AML-193 (cell line): ENCODE measurements around the gene NEDD4.
"Not testable (repeated sequence)": the region's sequence is repeated elsewhere in the genome, so short reads cannot be mapped to it uniquely, and the experiment has no call there.

Experiments used
- DNase-seq, 2 experiments: peaks; one replicate each; lab custom pipeline; 2025; lab: John Stamatoyannopoulos, UW

NEDD4 gene

GRCh38 chr15:55824857-55825613 lies 168.4 kb downstream of the NEDD4 start:
- DNase-seq, result no peak

GRCh38 chr15:55823699-55824340 lies 169.6 kb downstream of the NEDD4 start:
- DNase-seq, result no peak

- no peak for DNase-seq
Observed at GRCh38 chr15:55823191-55823670, 170.2 kb downstream of the NEDD4 start.

GRCh38 chr15:55821740-55822139 lies 171.7 kb downstream of the NEDD4 start:
- DNase-seq, result not testable (repeated sequence)

GRCh38 chr15:55820043-55820442 lies 173.4 kb downstream of the NEDD4 start:
- DNase-seq, result no peak

- no peak for DNase-seq
Observed at GRCh38 chr15:55819397-55820034, 173.9 kb downstream of the NEDD4 start.

- no peak for DNase-seq
Observed at GRCh38 chr15:55816017-55816416, 177.4 kb downstream of the NEDD4 start.

GRCh38 chr15:55802600-55803376 lies 190.6 kb downstream of the NEDD4 start:
- DNase-seq, result no peak

GRCh38 chr15:55800216-55800615 lies 193.2 kb downstream of the NEDD4 start:
- no peak for DNase-seq

- peak; percentile 12 to 40 for DNase-seq
Observed at GRCh38 chr15:55799291-55800212, 193.9 kb downstream of the NEDD4 start.

GRCh38 chr15:55796321-55796965 lies 197.0 kb downstream of the NEDD4 start:
- no peak for DNase-seq

GRCh38 chr15:55795031-55795430 lies 198.4 kb downstream of the NEDD4 start:
- no peak for DNase-seq

- no peak for DNase-seq
Observed at GRCh38 chr15:55791551-55792400, 201.6 kb downstream of the NEDD4 start.

- DNase-seq, result no peak
Observed at GRCh38 chr15:55789066-55789660, 204.2 kb downstream of the NEDD4 start.

GRCh38 chr15:55786341-55786740 lies 207.1 kb downstream of the NEDD4 start:
- DNase-seq, result no peak

- DNase-seq, result not testable (repeated sequence)
Observed at GRCh38 chr15:55785593-55785992, 207.8 kb downstream of the NEDD4 start.

- no peak for DNase-seq
Observed at GRCh38 chr15:55784286-55784685, 209.1 kb downstream of the NEDD4 start.

- no peak for DNase-seq
Observed at GRCh38 chr15:55782901-55783300, 210.5 kb downstream of the NEDD4 start.

- DNase-seq, result no peak
Observed at GRCh38 chr15:55780292-55780691, 213.1 kb downstream of the NEDD4 start.
